GM18517 (cell line): Measurements from ENCODE around the gene DIDO1.

Experiments used
- ATAC-seq: cut with Tn5 transposase; IDR thresholded peaks from one replicate; pipeline ENCODE4 v1.9.1; 2021; ENCODE audit warnings: mild to moderate bottlenecking, moderate library complexity; ENCODE audit not compliant: unreplicated experiment

The DIDO1 gene

GRCh38 chr20:62914436-62914835, 11.9 kb downstream of the DIDO1 start:
- ATAC-seq, result no peak

DNA sequence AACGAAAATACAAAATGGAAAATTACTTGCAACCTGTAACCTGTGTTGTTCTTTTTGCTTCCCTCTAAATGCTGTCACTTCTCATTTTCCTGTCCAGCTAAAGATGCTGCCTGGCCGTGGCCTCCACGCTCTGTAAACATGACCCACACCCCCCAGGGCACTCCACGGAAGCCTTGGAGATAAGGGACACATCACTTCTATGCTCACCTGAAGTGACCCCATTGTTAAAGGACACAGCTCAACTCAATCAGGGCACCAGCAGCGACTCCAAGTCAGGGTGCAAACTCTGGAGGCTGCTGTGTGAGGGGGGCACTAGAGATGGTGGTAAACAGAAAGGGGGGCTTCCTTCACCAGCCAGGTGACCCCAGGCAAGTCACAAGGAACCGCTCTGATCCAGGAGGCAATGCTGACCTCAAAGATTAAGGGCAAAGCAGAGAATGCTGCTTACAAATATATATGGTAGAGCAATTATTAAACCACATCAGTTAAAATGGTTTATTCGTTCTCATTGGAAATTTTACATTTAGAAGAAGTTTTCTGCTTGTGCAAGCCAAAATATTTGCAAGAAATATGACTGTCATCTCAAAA, 13.2 kb downstream of the DIDO1 start:
- no peak for ATAC-seq

GRCh38 chr20:62911701-62912280, 14.5 kb downstream of the DIDO1 start:
- ATAC-seq, result no peak

DNA sequence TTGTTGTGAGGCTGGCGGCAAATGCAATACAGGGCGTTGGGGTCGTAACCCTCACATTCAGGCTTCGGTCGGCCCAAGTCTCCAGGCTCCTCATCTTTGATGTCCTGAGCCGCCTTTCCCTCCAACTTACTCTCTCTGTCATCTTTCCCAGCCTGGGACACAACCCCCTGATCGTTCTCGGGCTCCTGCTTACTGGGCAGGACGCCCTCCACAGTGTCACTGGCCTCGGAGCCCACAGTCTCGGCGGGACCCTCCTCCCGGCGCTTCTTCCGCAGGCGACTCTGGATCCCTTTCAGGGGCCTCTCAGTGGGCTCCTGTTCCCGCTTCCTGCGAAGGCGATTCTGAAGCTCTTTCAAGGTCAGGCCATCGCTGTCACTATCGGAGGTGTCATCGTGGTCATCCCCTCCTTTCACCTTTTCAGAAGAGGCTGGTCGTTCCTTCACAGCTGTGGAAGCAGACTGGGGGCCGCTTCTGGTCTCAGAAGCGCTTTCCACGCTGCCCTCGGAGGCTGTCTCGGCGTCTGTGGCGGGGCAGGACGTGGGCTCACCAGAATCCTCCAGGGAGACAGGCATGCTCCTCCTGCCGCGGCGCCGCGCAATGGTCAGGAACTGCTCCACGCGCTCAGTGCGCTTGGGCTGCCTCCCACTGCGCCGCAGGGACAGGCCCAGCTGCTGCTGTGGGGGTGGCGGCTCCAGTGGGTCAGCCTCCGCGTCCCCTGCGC, 15.4 kb downstream of the DIDO1 start:
- ATAC-seq, result no peak

DNA sequence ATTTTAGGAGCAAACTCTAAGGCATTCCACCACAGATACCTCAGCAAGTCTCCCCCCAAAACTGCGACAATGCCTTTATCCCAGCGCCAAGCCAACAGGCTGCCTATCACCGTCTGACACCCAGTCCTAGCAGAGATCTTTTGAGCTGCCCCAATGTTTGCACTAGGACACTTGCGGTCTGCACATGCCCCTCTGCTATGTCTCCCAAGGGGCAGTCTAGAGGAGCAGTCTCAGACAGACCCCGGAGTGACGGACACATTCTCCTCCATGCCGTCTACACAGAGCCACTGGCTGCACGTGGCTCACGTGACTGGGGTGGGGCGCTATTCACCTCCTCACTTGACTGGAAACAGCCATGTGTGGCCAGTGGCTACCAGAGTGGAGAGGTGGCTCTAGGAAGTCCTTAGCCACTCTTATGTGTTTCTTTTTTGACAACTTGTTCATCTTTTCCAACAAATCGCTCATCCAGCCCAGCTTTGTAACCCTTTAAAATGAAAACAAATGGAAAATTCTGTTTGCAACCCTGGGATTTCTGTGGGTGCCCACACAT, 16.0 kb downstream of the DIDO1 start:
- ATAC-seq, result no peak

- ATAC-seq, result no peak
Observed at GRCh38 chr20:62908971-62909791, 17.1 kb downstream of the DIDO1 start.

- ATAC-seq, result no peak
Observed at GRCh38 chr20:62907384-62908317, 18.7 kb downstream of the DIDO1 start.

GRCh38 chr20:62906647-62907375, 19.5 kb downstream of the DIDO1 start:
- ATAC-seq, result no peak

- no peak for ATAC-seq
Observed at GRCh38 chr20:62906209-62906608, 20.1 kb downstream of the DIDO1 start.

DNA sequence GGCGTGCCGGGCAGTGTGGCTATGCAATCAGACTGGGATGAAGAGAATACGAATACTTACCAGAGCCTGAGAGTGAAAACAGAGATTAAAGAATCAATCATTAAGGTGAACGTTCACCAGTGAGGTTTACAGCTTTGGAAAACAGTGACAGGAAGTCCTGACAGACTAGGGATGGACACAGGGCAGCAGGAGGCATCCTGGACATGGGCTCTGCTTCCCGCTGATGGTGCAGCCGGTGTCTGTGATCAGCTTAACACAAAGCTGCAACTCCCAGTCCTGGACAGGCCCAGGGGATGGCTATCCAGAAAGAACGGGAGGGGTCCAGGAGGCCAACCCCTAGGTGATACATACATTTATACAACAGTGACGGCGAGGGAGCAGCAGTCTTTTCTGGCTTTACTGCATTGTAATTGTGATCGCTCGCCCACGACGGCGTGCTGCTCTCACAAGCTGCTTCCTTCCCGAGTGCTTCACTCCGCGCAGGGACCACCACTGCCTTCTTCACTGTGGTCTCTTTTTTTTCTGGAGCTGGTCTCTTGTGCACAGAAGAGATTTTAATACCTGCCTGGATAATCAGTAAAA, 20.7 kb downstream of the DIDO1 start:
- ATAC-seq, result no peak

DNA sequence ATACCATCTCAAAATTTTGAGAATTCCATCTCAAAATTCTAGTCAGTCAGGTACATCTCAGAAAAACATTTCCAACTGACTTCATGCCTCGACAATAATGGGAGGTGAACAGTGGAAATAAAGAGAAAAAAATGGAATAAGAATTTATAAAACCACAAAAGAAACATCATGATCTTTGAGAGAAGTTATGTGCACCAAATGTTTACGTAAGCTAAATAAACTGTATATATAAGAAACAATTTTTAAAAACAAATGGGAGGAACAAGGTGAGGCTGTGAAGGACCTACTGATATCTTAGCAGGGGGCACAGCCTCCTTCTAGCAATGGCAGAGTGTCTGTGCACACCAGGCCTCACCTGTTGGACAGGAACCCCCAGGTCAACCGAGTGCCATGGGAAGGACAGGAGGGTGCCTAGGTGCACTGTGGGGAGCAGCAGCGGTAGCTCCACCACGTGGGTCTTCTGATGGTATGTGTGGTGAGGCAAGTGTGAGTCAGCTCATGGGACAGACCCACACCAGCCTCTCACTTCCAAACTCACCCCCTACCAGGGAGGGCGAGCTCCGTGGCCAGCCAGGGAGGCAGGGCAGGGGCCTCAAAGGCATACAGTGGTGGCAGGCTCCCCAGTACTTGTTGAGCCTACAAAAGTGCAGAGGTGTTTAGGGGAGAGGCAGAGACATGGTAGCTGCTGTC, 23.2 kb downstream of the DIDO1 start:
- no peak for ATAC-seq

DNA sequence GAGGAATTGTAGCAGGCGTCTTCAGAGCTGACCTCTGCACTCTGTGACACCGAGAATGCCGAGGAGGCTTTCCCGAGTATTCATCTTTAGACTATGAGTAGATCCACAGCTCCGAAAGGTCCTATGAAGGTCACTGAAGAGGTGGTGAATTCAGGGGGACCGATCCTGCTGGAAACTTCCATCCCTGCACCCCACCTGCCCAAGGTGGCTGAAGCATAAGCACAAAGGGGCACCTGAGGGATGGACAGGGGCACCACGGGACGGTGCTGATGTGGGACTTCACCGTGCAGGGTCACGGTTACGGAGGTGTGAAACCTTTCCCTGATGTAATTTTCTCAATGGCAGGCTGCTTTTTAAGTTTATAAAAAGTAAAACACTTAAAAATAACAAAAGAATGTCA, 24.4 kb downstream of the DIDO1 start:
- ATAC-seq, result no peak

- no peak for ATAC-seq
Observed at GRCh38 chr20:62900692-62901584, 25.4 kb downstream of the DIDO1 start.

DNA sequence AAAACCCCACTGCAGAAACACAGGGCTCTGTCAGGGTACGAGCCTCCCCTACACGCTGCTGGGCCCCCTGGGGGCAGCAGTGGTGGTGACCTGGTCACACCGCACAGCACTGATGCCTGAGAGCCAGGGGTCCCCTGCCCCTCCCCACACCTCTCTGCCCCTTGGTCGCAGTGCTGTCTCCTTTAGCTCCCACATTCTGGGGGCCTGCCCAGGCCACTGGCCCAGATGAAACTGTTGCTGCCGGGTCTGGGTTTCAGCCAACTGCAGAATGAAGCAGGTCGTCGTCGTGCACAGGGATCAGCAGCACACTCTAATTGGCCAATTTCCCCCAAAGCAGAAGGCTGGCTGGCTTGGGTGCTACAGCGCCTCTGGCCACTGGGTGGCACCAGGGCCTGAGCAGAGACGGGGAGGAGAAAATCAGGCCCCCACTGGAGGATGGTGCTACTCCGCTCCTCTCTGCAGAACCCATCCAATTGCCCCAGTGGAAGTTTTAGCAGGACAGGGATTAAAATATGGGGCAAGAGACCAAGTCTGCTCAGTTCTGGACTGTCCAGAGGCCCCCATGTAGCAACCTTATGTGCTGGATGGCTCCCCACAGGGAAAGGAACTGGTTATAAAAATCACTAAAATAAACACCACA, 26.1 kb downstream of the DIDO1 start:
- ATAC-seq, result peak; percentile 58

- no peak for ATAC-seq
Observed at GRCh38 chr20:62899633-62900051, 26.7 kb downstream of the DIDO1 start.

DNA sequence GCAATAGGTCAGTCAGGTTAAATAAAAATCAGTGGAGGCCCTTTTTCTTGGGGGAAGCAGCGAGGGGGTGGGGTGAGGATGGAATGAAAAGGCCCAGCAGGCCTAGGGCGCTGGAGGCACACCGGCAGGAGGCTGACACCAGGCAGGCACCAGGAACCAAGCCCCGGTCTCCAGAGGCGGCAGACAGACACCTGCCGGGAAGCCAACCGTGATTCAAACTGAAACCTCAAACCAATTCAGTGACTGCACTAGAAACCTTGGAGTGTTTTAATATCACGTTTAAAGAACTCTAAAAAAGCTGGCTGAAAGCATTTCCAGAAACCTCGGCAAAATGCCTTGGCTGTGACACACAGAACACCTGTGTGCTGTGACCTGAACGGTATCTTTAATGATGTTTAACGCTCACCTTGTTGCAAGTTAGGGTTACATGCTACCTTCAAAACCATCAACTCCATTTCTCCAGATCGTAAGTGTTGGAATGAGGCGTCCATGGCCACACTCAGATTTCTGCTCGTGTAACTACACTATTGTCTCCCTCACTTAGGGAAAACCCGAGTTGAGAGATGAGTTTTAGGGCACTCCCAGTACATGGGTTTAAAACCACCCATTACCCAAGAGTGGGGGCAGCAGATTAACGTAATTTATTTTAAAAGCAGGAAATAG, 27.2 kb downstream of the DIDO1 start:
- no peak for ATAC-seq
